SK-N-SH (cell line): ENCODE data around the gene CYP2F1. TPM values are rescaled to one million over a fixed set of nuclear protein-coding genes. Genes with fewer than 3 reads are reported as not detected.

Source experiments
- CTCF ChIA-PET: fragments of 300-600, 350-600 bp; formaldehyde crosslinking; extraction: SDS; loops from one replicate; lab custom pipeline; 2021; lab: Yijun Ruan, JAX
- POLR2A ChIA-PET: fragments of 350-600 bp; sonication (Branson Sonifier 250); formaldehyde crosslinking; extraction: SDS; loops from one replicate; lab custom pipeline; 2020; ENCODE audit warnings: antibody characterized with exemption, inconsistent platforms; lab: Yijun Ruan, JAX
- DNase-seq: peaks from one replicate; pipeline ENCODE4 v3.0.0; 2012
- H2AFZ ChIP-seq: fragments of 200-600 bp; sonication (generic); 2 replicates; pipeline ENCODE4 v1.8.1; 2016; ENCODE audit warnings: antibody characterized with exemption, mild to moderate bottlenecking, low read depth
- H3F3A ChIP-seq: fragments of 200-600 bp; sonication (generic); replicated peaks from 2 replicates; pipeline ENCODE3; 2016; ENCODE audit warnings: antibody characterized with exemption, mild to moderate bottlenecking; ENCODE audit not compliant: insufficient read depth
- H3K27ac ChIP-seq, 2 experiments: fragments of 200-500 bp in 1 of 2; fragments of 200-600 bp in 1 of 2; sonication (Bioruptor generic) in 1 of 2; sonication (generic), shearing (Covaris generic) in 1 of 2; 2 replicates each; pipeline versions ENCODE4 v1.5.1 to v1.6.1; 2014 to 2016; ENCODE audit warnings: low read depth in 2 of 2, inconsistent platforms in 1 of 2, low read length in 1 of 2, mild to moderate bottlenecking in 1 of 2, mixed read lengths in 1 of 2
- H3K27me3 ChIP-seq: fragments of 200-600 bp; sonication (generic), shearing (Covaris generic); 2 replicates; pipeline ENCODE4 v1.6.1; 2016; ENCODE audit warnings: mixed run types; ENCODE audit not compliant: insufficient read depth
- H3K36me3 ChIP-seq, 2 experiments: fragments of 200-500 bp in 1 of 2; fragments of 200-600 bp in 1 of 2; sonication (Bioruptor generic) in 1 of 2; sonication (generic) in 1 of 2; replicated peaks in 1 of 2; 2 replicates each; pipeline versions ENCODE3 to v1.5.1; 2014 to 2016; ENCODE audit warnings: low read length in 1 of 2, mild to moderate bottlenecking in 1 of 2; ENCODE audit not compliant: insufficient read depth in 2 of 2, control insufficient read depth in 1 of 2
- H3K4me1 ChIP-seq, 2 experiments: fragments of 200-500 bp in 1 of 2; fragments of 200-600 bp in 1 of 2; sonication (Bioruptor generic) in 1 of 2; sonication (generic), shearing (Covaris generic) in 1 of 2; 2 replicates each; pipeline versions ENCODE4 v1.5.1 to v1.6.1; 2014 to 2016; ENCODE audit warnings: low read depth in 1 of 2, low read length in 1 of 2, mixed run types in 1 of 2; ENCODE audit not compliant: insufficient read depth in 2 of 2, control insufficient read depth in 1 of 2
- H3K4me2 ChIP-seq: fragments of 200-600 bp; sonication (generic), shearing (Covaris generic); 2 replicates; pipeline ENCODE4 v1.6.1; 2017; ENCODE audit warnings: mixed run types
- H3K4me3 ChIP-seq, 2 experiments: fragments of 200-500 bp in 1 of 2; fragments of 200-600 bp in 1 of 2; sonication (Bioruptor generic) in 1 of 2; sonication (generic), shearing (Covaris generic) in 1 of 2; 2 replicates each; pipeline versions ENCODE4 v1.5.1 to v1.8.1; 2014 to 2016; ENCODE audit warnings: low read depth in 2 of 2, inconsistent platforms in 1 of 2, low read length in 1 of 2, mild to moderate bottlenecking in 1 of 2, mixed read lengths in 1 of 2, moderate library complexity in 1 of 2
- H3K79me2 ChIP-seq: fragments of 200-600 bp; sonication (generic); 2 replicates; pipeline ENCODE4 v1.8.1; 2017; ENCODE audit warnings: mild to moderate bottlenecking; ENCODE audit not compliant: insufficient read depth
- H3K9ac ChIP-seq: fragments of 200-600 bp; sonication (generic); 2 replicates; pipeline ENCODE4 v1.6.1; 2017; ENCODE audit warnings: mixed run types
- H3K9me2 ChIP-seq: fragments of 200-600 bp; sonication (generic); 2 replicates; pipeline ENCODE4 v1.6.1; 2017; ENCODE audit warnings: mixed run types
- H3K9me3 ChIP-seq: fragments of 200-600 bp; sonication (generic); 2 replicates; pipeline ENCODE4 v1.6.1; 2017; ENCODE audit warnings: mixed run types, mild to moderate bottlenecking, moderate library complexity
- H4K20me1 ChIP-seq: fragments of 200-600 bp; sonication (generic); 2 replicates; pipeline ENCODE4 v1.6.1; 2017; ENCODE audit warnings: mild to moderate bottlenecking, mixed run types; ENCODE audit not compliant: insufficient read depth
- ELF1 ChIP-seq: IDR thresholded peaks from 2 replicates; pipeline ENCODE4 v1.4.0; 2012
- FOSL2 ChIP-seq: IDR thresholded peaks from 2 replicates; pipeline ENCODE4 v1.4.0; 2012; ENCODE audit warnings: low read depth, mild to moderate bottlenecking, moderate library complexity, borderline replicate concordance
- NFIC ChIP-seq: IDR thresholded peaks from 2 replicates; pipeline ENCODE4 v1.4.0; 2012; ENCODE audit warnings: borderline replicate concordance
- NRF1 ChIP-seq: IDR thresholded peaks from 2 replicates; pipeline ENCODE4 v1.6.1; 2012; ENCODE audit warnings: low read depth, mild to moderate bottlenecking, low read length
- POLR2AphosphoS5 ChIP-seq: IDR thresholded peaks from 2 replicates; pipeline ENCODE4 v1.6.1; 2012; ENCODE audit warnings: low read depth, low read length
- RAD21 ChIP-seq: IDR thresholded peaks from 2 replicates; pipeline ENCODE4 v1.6.1; 2012; ENCODE audit warnings: mild to moderate bottlenecking, low read length
- SIN3A ChIP-seq: IDR thresholded peaks from 2 replicates; pipeline ENCODE4 v1.6.1; 2012; ENCODE audit warnings: low read depth, mild to moderate bottlenecking, low read length, moderate library complexity, borderline replicate concordance
- TCF12 ChIP-seq: IDR thresholded peaks from 2 replicates; pipeline ENCODE4 v1.4.0; 2012
- TEAD4 ChIP-seq: IDR thresholded peaks from 2 replicates; pipeline ENCODE4 v1.4.0; 2012; ENCODE audit warnings: mild to moderate bottlenecking, borderline replicate concordance; ENCODE audit not compliant: insufficient read depth
- WGBS: methylation state at CpG from one replicate; pipeline ENCODE4 v1.1.6; 2017; ENCODE audit warnings: low lambda C conversion rate; 5-methylcytosine and 5-hydroxymethylcytosine counted together
- polyA plus RNA-seq, 3 experiments: library from polyadenylated mRNA; depleted of rRNA; stranded (reverse); fragments of >200 nt; gene quantifications; 2 replicates each; pipeline ENCODE4 v1.2.3, GENCODE V29; 2012
- TF ChIP-seq, protein P1 (sequence below): fragments of 200-600 bp; sonication (generic); IDR thresholded peaks from 2 replicates; pipeline ENCODE4 v1.6.1; 2017; ENCODE audit warnings: antibody characterized with exemption, mild to moderate bottlenecking, moderate library complexity
- TF ChIP-seq, protein P2 (sequence below): IDR thresholded peaks from 2 replicates; pipeline ENCODE4 v1.6.1; 2012; ENCODE audit warnings: mild to moderate bottlenecking, low read depth, low read length, moderate library complexity
- TF ChIP-seq, protein P3 (sequence below): IDR thresholded peaks from 2 replicates; pipeline ENCODE4 v1.4.0; 2012; ENCODE audit warnings: low read depth, borderline replicate concordance
- TF ChIP-seq, protein P4 (sequence below): IDR thresholded peaks from 2 replicates; pipeline ENCODE4; 2012
- TF ChIP-seq, protein P5 (sequence below): fragments of 150-350 bp; IDR thresholded peaks from 2 replicates; pipeline ENCODE4 v1.6.1; 2017; ENCODE audit warnings: antibody characterized with exemption, low read length, low read depth, borderline replicate concordance
- TF ChIP-seq, protein P6 (sequence below): IDR thresholded peaks from 2 replicates; pipeline ENCODE4 v1.4.0; 2012; ENCODE audit warnings: low read depth, borderline replicate concordance

CYP2F1 gene
- polyA plus RNA-seq, 1 of the 3 experiments (the other 2 are of a cell fraction), result not detected

DNA sequence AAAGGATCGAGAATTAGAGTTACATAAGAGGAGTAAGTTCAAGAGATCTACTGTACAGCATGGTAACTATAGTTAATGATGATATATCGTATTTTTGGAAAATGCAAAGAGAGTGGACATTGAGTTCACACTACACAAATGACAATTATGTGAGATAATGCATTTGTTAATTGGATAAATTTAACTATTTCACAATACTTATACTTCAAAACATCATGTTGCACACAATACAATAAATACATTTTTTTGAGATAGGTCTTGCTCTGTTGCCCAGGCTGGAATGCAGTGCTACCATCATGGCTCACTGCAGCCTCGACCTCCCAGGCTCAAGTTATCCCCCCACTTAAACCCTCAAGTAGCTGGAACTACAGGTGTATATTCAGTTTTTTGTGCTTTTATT, 8.1 kb upstream of the CYP2F1 start:
- Histone ChIP-seq H3K36me3 (no peaks in the 10 kb centered on the region), H2AFZ (no peak overlapping the region), H3K27ac (no peak overlapping the region), H3K4me3 (no peak overlapping the region), H3K9ac (no peak overlapping the region), H3K4me2 (no peak overlapping the region), H3F3A (no peaks in the 10 kb centered on the region), H3K27me3 (peaks cover 15% of the 10 kb centered on the region; the same call in 1 of the 2 replicates), H3K79me2 (no peaks in the 10 kb centered on the region), H3K9me3 (no peaks in the 10 kb centered on the region), H3K9me2 (no peaks in the 10 kb centered on the region), H4K20me1 (no peaks in the 10 kb centered on the region), H3K4me1 (no peaks in the 10 kb centered on the region)
- CTCF ChIA-PET, result no interaction called here
- POLR2A ChIA-PET, result no interaction called here
- DNase-seq, result no peak
- WGBS, result 2% methylated on average over 3 of the region's 3 CpGs
- TF ChIP-seq SIN3A (no peak), NRF1 (no peak), NFIC (no peak)
- TF ChIP-seq, protein P1, sequence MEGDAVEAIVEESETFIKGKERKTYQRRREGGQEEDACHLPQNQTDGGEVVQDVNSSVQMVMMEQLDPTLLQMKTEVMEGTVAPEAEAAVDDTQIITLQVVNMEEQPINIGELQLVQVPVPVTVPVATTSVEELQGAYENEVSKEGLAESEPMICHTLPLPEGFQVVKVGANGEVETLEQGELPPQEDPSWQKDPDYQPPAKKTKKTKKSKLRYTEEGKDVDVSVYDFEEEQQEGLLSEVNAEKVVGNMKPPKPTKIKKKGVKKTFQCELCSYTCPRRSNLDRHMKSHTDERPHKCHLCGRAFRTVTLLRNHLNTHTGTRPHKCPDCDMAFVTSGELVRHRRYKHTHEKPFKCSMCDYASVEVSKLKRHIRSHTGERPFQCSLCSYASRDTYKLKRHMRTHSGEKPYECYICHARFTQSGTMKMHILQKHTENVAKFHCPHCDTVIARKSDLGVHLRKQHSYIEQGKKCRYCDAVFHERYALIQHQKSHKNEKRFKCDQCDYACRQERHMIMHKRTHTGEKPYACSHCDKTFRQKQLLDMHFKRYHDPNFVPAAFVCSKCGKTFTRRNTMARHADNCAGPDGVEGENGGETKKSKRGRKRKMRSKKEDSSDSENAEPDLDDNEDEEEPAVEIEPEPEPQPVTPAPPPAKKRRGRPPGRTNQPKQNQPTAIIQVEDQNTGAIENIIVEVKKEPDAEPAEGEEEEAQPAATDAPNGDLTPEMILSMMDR, result no peak
- TF ChIP-seq, protein P2, sequence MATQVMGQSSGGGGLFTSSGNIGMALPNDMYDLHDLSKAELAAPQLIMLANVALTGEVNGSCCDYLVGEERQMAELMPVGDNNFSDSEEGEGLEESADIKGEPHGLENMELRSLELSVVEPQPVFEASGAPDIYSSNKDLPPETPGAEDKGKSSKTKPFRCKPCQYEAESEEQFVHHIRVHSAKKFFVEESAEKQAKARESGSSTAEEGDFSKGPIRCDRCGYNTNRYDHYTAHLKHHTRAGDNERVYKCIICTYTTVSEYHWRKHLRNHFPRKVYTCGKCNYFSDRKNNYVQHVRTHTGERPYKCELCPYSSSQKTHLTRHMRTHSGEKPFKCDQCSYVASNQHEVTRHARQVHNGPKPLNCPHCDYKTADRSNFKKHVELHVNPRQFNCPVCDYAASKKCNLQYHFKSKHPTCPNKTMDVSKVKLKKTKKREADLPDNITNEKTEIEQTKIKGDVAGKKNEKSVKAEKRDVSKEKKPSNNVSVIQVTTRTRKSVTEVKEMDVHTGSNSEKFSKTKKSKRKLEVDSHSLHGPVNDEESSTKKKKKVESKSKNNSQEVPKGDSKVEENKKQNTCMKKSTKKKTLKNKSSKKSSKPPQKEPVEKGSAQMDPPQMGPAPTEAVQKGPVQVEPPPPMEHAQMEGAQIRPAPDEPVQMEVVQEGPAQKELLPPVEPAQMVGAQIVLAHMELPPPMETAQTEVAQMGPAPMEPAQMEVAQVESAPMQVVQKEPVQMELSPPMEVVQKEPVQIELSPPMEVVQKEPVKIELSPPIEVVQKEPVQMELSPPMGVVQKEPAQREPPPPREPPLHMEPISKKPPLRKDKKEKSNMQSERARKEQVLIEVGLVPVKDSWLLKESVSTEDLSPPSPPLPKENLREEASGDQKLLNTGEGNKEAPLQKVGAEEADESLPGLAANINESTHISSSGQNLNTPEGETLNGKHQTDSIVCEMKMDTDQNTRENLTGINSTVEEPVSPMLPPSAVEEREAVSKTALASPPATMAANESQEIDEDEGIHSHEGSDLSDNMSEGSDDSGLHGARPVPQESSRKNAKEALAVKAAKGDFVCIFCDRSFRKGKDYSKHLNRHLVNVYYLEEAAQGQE, result no peak

DNA sequence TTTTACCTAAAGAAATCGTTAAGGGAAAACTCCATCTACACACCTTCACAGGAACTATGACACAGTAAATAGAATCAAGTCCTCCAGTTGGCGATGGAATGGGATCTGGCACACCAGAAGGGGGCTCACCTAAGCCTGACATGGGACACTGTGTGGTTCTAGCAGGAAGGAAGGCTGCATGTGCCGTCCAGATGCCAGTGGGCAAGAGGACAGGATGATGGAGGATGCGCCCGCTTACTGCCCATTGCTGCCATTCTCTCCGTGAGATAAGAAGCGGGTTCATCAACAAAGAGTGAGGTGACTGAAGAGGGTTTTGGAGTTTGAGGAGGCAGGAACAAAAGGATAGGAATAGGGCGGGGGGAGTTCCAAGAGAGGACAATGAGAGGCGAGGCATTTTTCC, 2.9 kb upstream of the CYP2F1 start:
- CTCF ChIA-PET, result no interaction called here
- peaks cover 53% of the 10 kb centered on the region for H3K27me3 ChIP-seq
- H3K4me2 ChIP-seq, result no peak overlapping the region
- H3K27ac ChIP-seq, result no peak overlapping the region
- POLR2A ChIA-PET, result no interaction called here
- no peak overlapping the region for H3K4me3 ChIP-seq
- no peak for DNase-seq
- no peaks in the 10 kb centered on the region for H3F3A ChIP-seq
- TF ChIP-seq, protein P1, result no peak
- TF ChIP-seq ELF1 (no peak), TEAD4 (no peak), RAD21 (no peak), FOSL2 (no peak), TCF12 (no peak), POLR2AphosphoS5 (no peak)
- TF ChIP-seq, protein P3, sequence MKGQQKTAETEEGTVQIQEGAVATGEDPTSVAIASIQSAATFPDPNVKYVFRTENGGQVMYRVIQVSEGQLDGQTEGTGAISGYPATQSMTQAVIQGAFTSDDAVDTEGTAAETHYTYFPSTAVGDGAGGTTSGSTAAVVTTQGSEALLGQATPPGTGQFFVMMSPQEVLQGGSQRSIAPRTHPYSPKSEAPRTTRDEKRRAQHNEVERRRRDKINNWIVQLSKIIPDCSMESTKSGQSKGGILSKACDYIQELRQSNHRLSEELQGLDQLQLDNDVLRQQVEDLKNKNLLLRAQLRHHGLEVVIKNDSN, result no peak
- TF ChIP-seq, protein P4, sequence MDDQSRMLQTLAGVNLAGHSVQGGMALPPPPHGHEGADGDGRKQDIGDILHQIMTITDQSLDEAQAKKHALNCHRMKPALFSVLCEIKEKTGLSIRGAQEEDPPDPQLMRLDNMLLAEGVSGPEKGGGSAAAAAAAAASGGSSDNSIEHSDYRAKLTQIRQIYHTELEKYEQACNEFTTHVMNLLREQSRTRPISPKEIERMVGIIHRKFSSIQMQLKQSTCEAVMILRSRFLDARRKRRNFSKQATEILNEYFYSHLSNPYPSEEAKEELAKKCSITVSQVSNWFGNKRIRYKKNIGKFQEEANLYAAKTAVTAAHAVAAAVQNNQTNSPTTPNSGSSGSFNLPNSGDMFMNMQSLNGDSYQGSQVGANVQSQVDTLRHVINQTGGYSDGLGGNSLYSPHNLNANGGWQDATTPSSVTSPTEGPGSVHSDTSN, result no peak
- TF ChIP-seq, protein P5, sequence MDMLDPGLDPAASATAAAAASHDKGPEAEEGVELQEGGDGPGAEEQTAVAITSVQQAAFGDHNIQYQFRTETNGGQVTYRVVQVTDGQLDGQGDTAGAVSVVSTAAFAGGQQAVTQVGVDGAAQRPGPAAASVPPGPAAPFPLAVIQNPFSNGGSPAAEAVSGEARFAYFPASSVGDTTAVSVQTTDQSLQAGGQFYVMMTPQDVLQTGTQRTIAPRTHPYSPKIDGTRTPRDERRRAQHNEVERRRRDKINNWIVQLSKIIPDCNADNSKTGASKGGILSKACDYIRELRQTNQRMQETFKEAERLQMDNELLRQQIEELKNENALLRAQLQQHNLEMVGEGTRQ, result no peak
- TF ChIP-seq, protein P6, sequence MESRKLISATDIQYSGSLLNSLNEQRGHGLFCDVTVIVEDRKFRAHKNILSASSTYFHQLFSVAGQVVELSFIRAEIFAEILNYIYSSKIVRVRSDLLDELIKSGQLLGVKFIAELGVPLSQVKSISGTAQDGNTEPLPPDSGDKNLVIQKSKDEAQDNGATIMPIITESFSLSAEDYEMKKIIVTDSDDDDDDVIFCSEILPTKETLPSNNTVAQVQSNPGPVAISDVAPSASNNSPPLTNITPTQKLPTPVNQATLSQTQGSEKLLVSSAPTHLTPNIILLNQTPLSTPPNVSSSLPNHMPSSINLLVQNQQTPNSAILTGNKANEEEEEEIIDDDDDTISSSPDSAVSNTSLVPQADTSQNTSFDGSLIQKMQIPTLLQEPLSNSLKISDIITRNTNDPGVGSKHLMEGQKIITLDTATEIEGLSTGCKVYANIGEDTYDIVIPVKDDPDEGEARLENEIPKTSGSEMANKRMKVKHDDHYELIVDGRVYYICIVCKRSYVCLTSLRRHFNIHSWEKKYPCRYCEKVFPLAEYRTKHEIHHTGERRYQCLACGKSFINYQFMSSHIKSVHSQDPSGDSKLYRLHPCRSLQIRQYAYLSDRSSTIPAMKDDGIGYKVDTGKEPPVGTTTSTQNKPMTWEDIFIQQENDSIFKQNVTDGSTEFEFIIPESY, result no peak
- no peaks in the 10 kb centered on the region for H4K20me1 ChIP-seq
- no peaks in the 10 kb centered on the region for H3K36me3 ChIP-seq
- no peaks in the 10 kb centered on the region for H3K9me3 ChIP-seq
- H3K9ac ChIP-seq, result no peak overlapping the region
- no peaks in the 10 kb centered on the region for H3K4me1 ChIP-seq
- H3K79me2 ChIP-seq, result no peaks in the 10 kb centered on the region
- H2AFZ ChIP-seq, result no peak overlapping the region
- WGBS, result 14% methylated on average over 9 of the region's 9 CpGs
- no peaks in the 10 kb centered on the region for H3K9me2 ChIP-seq
